Activated CD4-positive, alpha-beta T cell treated with anti-CD3 and anti-CD28 coated beads for 36 hours (primary cell): ENCODE results near the gene IRF2BP2. TPM values are rescaled to one million over a fixed set of nuclear protein-coding genes. Genes with fewer than 3 reads are reported as not detected.
A peak's percentile ranks its signal among the peaks of the same experiment; 100 is the strongest.

Source experiments
- ATAC-seq: fragments of 200-7000 bp; cut with Tn5 transposase; one replicate; pipeline ENCODE4 v1.10.0; 2021; ENCODE audit warnings: mild to moderate bottlenecking, moderate library complexity
- CTCF ChIA-PET: fragments of 350-600 bp; sonication (Branson Sonifier 250); formaldehyde crosslinking; loops from one replicate; lab custom pipeline; 2021; ENCODE audit warnings: antibody characterized with exemption; lab: Charles Lee
- POLR2A ChIA-PET: fragments of 350-600 bp; sonication (Branson Sonifier 250); formaldehyde crosslinking; loops from one replicate; lab custom pipeline; 2021; ENCODE audit warnings: antibody characterized with exemption, inconsistent platforms; lab: Charles Lee
- DNase-seq: peaks from one replicate; pipeline ENCODE4 v3.0.0-alpha.2; 2020
- H3K27ac Mint-ChIP-seq: one replicate; pipeline ENCODE4 v1.8.0; 2021; ENCODE audit warnings: mixed read lengths
- H3K27me3 Mint-ChIP-seq: one replicate; pipeline ENCODE4 v1.8.0; 2021; ENCODE audit warnings: mixed read lengths
- H3K36me3 Mint-ChIP-seq: one replicate; pipeline ENCODE4 v1.8.0; 2021; ENCODE audit warnings: low read depth, mixed read lengths
- H3K4me1 Mint-ChIP-seq: one replicate; pipeline ENCODE4 v1.8.0; 2021; ENCODE audit warnings: mixed read lengths
- H3K4me3 Mint-ChIP-seq: one replicate; pipeline ENCODE4 v1.8.0; 2021; ENCODE audit warnings: mild to moderate bottlenecking, moderate library complexity, mixed read lengths
- H3K9me3 Mint-ChIP-seq: one replicate; pipeline ENCODE4 v1.8.0; 2021; ENCODE audit warnings: low read depth, mixed read lengths
- intact Hi-C, 2 experiments: fragments of 100-400 bp; cut with DNase I in 1 of 2; cut with micrococcal nuclease in 1 of 2; formaldehyde crosslinking; loops; one replicate each; pipeline versions ENCODE4 v1.14.2 to v1.15.1; 2022 to 2024; cut with DNase I, micrococcal nuclease
- total RNA-seq, 2 experiments: library from RNA; stranded (reverse); gene quantifications; one replicate each; pipeline ENCODE4 v1.2.3, GENCODE V29; 2021

IRF2BP2 gene
- total RNA-seq, 2 experiments from 2014 or later: 132 to 200 TPM

- Mint-ChIP-seq H3K27me3 (no peaks in the 10 kb centered on the region), H3K4me3 (no peak overlapping the region), H3K27ac (no peak overlapping the region), H3K9me3 (no peaks in the 10 kb centered on the region), H3K4me1 (no peaks in the 10 kb centered on the region), H3K36me3 (no peaks in the 10 kb centered on the region)
- ChIA-PET POLR2A (interaction anchor here (0.6 kb wide), 1 partner anchor 10 kb away, joined by 3 read pairs; no protein-coding TSS in a partner anchor), CTCF (interaction anchor here (1.6 kb wide), 1 partner anchor 70 kb away, joined by 3 read pairs; no protein-coding TSS in a partner anchor)
- DNase-seq (no peak), ATAC-seq (no peak)
- intact Hi-C loops: no loop called here
These were observed 22.2 kb upstream of the IRF2BP2 start for GRCh38 chr1:234632225-234632624.

- intact Hi-C loops: no loop called here
- Mint-ChIP-seq H3K4me1 (no peaks in the 10 kb centered on the region), H3K9me3 (no peaks in the 10 kb centered on the region), H3K27me3 (no peaks in the 10 kb centered on the region), H3K27ac (no peak overlapping the region), H3K36me3 (no peaks in the 10 kb centered on the region), H3K4me3 (no peak overlapping the region)
- no peak for DNase-seq
- POLR2A ChIA-PET: interaction anchor here (0.6 kb wide), 1 partner anchor 10 kb away, joined by 3 read pairs; no protein-coding TSS in a partner anchor
- ATAC-seq: no peak
- CTCF ChIA-PET: interaction anchor here (0.7 kb wide), 1 partner anchor 514 kb away, joined by 3 read pairs; no protein-coding TSS in a partner anchor
These were observed 21.7 kb upstream of the IRF2BP2 start for GRCh38 chr1:234631721-234632125.

GRCh38 chr1:234629026-234629425, 19.0 kb upstream of the IRF2BP2 start:
- CTCF ChIA-PET: interaction anchor here (1.0 kb wide), 1 partner anchor 16 kb away, joined by 3 read pairs; no protein-coding TSS in a partner anchor
- POLR2A ChIA-PET: no interaction called here
- intact Hi-C loops: no loop called here
- Mint-ChIP-seq H3K4me3 (no peak overlapping the region), H3K9me3 (no peaks in the 10 kb centered on the region), H3K4me1 (peaks cover 3% of the 10 kb centered on the region), H3K27me3 (no peaks in the 10 kb centered on the region), H3K36me3 (no peaks in the 10 kb centered on the region), H3K27ac (no peak overlapping the region)
- ATAC-seq: peak; percentile 72
- DNase-seq: peak; percentile 27

- CTCF ChIA-PET: interaction anchor here (1.0 kb wide), 1 partner anchor 15 kb away, joined by 3 read pairs; no protein-coding TSS in a partner anchor
- Mint-ChIP-seq H3K4me3 (no peak overlapping the region), H3K9me3 (no peaks in the 10 kb centered on the region), H3K27ac (no peak overlapping the region), H3K4me1 (peaks cover 3% of the 10 kb centered on the region), H3K27me3 (no peaks in the 10 kb centered on the region), H3K36me3 (no peaks in the 10 kb centered on the region)
- POLR2A ChIA-PET: no interaction called here
- intact Hi-C loops: no loop called here
- ATAC-seq (peak; percentile 43), DNase-seq (no peak)
These were observed 18.1 kb upstream of the IRF2BP2 start for GRCh38 chr1:234628089-234628488.

- Mint-ChIP-seq H3K9me3 (no peaks in the 10 kb centered on the region), H3K36me3 (no peaks in the 10 kb centered on the region), H3K4me1 (peaks cover 3% of the 10 kb centered on the region), H3K27me3 (no peaks in the 10 kb centered on the region), H3K4me3 (no peak overlapping the region), H3K27ac (no peak overlapping the region)
- intact Hi-C loops: no loop called here
- ATAC-seq (no peak), DNase-seq (no peak)
- ChIA-PET POLR2A (no interaction called here), CTCF (no interaction called here)
These were observed 17.3 kb upstream of the IRF2BP2 start for GRCh38 chr1:234627009-234627950.

GRCh38 chr1:234626391-234626790, 16.4 kb upstream of the IRF2BP2 start:
- intact Hi-C loops: no loop called here
- no peak overlapping the region for H3K4me3 Mint-ChIP-seq
- peaks cover 3% of the 10 kb centered on the region for H3K4me1 Mint-ChIP-seq
- no peak for ATAC-seq
- no peaks in the 10 kb centered on the region for H3K36me3 Mint-ChIP-seq
- no peak overlapping the region for H3K27ac Mint-ChIP-seq
- no peaks in the 10 kb centered on the region for H3K9me3 Mint-ChIP-seq
- CTCF ChIA-PET: no interaction called here
- no peaks in the 10 kb centered on the region for H3K27me3 Mint-ChIP-seq
- POLR2A ChIA-PET: no interaction called here
- no peak for DNase-seq

GRCh38 chr1:234624724-234625117, 14.7 kb upstream of the IRF2BP2 start:
- DNase-seq (no peak), ATAC-seq (no peak)
- CTCF ChIA-PET: no interaction called here
- intact Hi-C loops: no loop called here
- Mint-ChIP-seq H3K27me3 (no peaks in the 10 kb centered on the region), H3K4me1 (peaks cover 3% of the 10 kb centered on the region), H3K36me3 (no peaks in the 10 kb centered on the region), H3K27ac (no peak overlapping the region), H3K4me3 (no peak overlapping the region), H3K9me3 (no peaks in the 10 kb centered on the region)
- POLR2A ChIA-PET: no interaction called here

GRCh38 chr1:234621657-234622335, 11.8 kb upstream of the IRF2BP2 start:
- Mint-ChIP-seq H3K9me3 (no peaks in the 10 kb centered on the region), H3K4me3 (no peak overlapping the region), H3K27me3 (no peaks in the 10 kb centered on the region), H3K36me3 (no peaks in the 10 kb centered on the region), H3K4me1 (peaks cover 12% of the 10 kb centered on the region), H3K27ac (no peak overlapping the region)
- intact Hi-C loops: no loop called here
- POLR2A ChIA-PET: interaction anchor here (0.6 to 0.7 kb wide), 2 partner anchors 10 to 350 kb away, joined by 3 read pairs; no protein-coding TSS in a partner anchor
- CTCF ChIA-PET: no interaction called here
- DNase-seq: no peak
- no peak for ATAC-seq

GRCh38 chr1:234621127-234621468, 11.1 kb upstream of the IRF2BP2 start:
- Mint-ChIP-seq H3K9me3 (no peaks in the 10 kb centered on the region), H3K27ac (no peak overlapping the region), H3K27me3 (no peaks in the 10 kb centered on the region), H3K4me1 (peaks cover 12% of the 10 kb centered on the region), H3K36me3 (no peaks in the 10 kb centered on the region), H3K4me3 (no peak overlapping the region)
- DNase-seq (no peak), ATAC-seq (no peak)
- CTCF ChIA-PET: no interaction called here
- intact Hi-C loops: no loop called here
- POLR2A ChIA-PET: interaction anchor here (0.7 kb wide), 1 partner anchor 350 kb away, joined by 3 read pairs; no protein-coding TSS in a partner anchor

GRCh38 chr1:234620272-234621126, 10.5 kb upstream of the IRF2BP2 start:
- no peak for DNase-seq

GRCh38 chr1:234619794-234620247, 9.8 kb upstream of the IRF2BP2 start:
- H3K27me3 Mint-ChIP-seq: no peaks in the 10 kb centered on the region
- DNase-seq (no peak), ATAC-seq (no peak)
- H3K9me3 Mint-ChIP-seq: no peaks in the 10 kb centered on the region
- CTCF ChIA-PET: interaction anchor here (0.7 kb wide), 1 partner anchor 446 kb away, joined by 3 read pairs; no protein-coding TSS in a partner anchor
- no peak overlapping the region for H3K4me3 Mint-ChIP-seq
- no peaks in the 10 kb centered on the region for H3K36me3 Mint-ChIP-seq
- H3K27ac Mint-ChIP-seq: no peak overlapping the region
- intact Hi-C loops: no loop called here
- H3K4me1 Mint-ChIP-seq: peaks cover 10% of the 10 kb centered on the region
- POLR2A ChIA-PET: no interaction called here

More at GRCh38 chr1:234620272-234621126, 10.5 kb upstream of the IRF2BP2 start:
- ChIA-PET POLR2A (no interaction called here), CTCF (interaction anchor here (0.7 kb wide), 1 partner anchor 445 kb away, joined by 3 read pairs; no protein-coding TSS in a partner anchor)
- Mint-ChIP-seq H3K4me1 (peaks cover 12% of the 10 kb centered on the region), H3K36me3 (no peaks in the 10 kb centered on the region), H3K27me3 (no peaks in the 10 kb centered on the region), H3K9me3 (no peaks in the 10 kb centered on the region), H3K27ac (no peak overlapping the region), H3K4me3 (no peak overlapping the region)
- intact Hi-C loops: no loop called here
- ATAC-seq: no peak
